ENCODE results near the gene EYS.

Gene EYS

DNA sequence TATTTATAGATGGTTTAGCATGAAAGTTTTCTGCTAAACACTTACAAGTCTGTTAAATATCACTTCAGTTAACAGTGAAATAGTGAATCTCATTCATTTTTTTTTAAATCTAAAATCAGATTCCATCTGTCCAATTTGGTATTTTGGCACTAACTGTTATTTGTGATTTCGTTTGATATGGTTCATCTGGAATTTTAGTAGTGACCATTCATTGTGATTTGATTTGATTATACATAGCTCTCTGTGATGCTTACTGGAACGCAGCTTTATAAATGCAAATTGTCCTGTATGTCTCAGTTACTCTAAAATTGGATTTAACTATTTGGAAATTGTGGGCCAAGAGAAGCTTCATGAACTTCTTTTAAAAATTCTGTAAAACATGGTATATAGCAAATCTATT is 571.5 kb downstream of the EYS start:
- Histone ChIP-seq H3K36me3 (ENCODE audit: control insufficient read depth in 1 of 2, insufficient read depth in 2 of 2, low read depth in 1 of 2, low read length in 2 of 2) (no peaks in the 10 kb centered on the region), H3K9ac (ENCODE audit: low read length) (no peak overlapping the region), H3K18ac (ENCODE audit: low read depth in 1 of 2, low read length in 2 of 2) (no peak overlapping the region), H3K23ac (ENCODE audit: low read length in 2 of 2) (no peak overlapping the region), H3K79me1 (replicated peaks; ENCODE audit: low read length, poor library complexity, severe bottlenecking) (no peaks in the 10 kb centered on the region), H2BK5ac (ENCODE audit: low read depth, low read length, poor library complexity, severe bottlenecking) (no peak overlapping the region), H3K27me3 (ENCODE audit: control insufficient read depth in 1 of 2, insufficient read depth in 1 of 2, low read length in 2 of 2) (no peaks in the 10 kb centered on the region), H2BK120ac (ENCODE audit: low read depth, low read length) (no peak overlapping the region), H3K14ac (ENCODE audit: low read length in 2 of 2) (no peak overlapping the region), H3K4me1 (ENCODE audit: control insufficient read depth, insufficient read depth, low read depth, low read length) (no peaks in the 10 kb centered on the region), H2BK15ac (ENCODE audit: low read depth, poor library complexity, severe bottlenecking) (no peak overlapping the region), H2AFZ (ENCODE audit: low read depth, low read length) (no peak overlapping the region), H2AK5ac (ENCODE audit: low read length, severe bottlenecking) (no peak overlapping the region), H4K8ac (ENCODE audit: low read length) (no peak overlapping the region), H2BK12ac (ENCODE audit: low read length in 2 of 2) (no peak overlapping the region), H3K27ac (ENCODE audit: low read length, poor library complexity, severe bottlenecking) (no peak overlapping the region), H4K91ac (ENCODE audit: low read length) (no peak overlapping the region), H3K4ac (ENCODE audit: low read depth in 1 of 2, low read length in 2 of 2) (no peak overlapping the region), H3K4me3 (ENCODE audit: insufficient read depth in 1 of 2, low read depth in 1 of 2, low read length in 2 of 2) (no peak overlapping the region), H3K4me2 (ENCODE audit: low read length, poor library complexity, severe bottlenecking) (no peak overlapping the region), H3K9me3 (ENCODE audit: control insufficient read depth, low read length) (peaks cover 15% of the 10 kb centered on the region)
- no peak for DNase-seq
- 73% methylated on average over 2 of the region's 2 CpGs for WGBS

GRCh38 chr6:65126667-65127066 is 580.4 kb downstream of the EYS start:
- no peak overlapping the region for H2AK5ac ChIP-seq (ENCODE audit: low read length, severe bottlenecking)
- no peak overlapping the region for H3K18ac ChIP-seq (ENCODE audit: low read depth in 1 of 2, low read length in 2 of 2)
- H3K4me1 ChIP-seq (ENCODE audit: control insufficient read depth, insufficient read depth, low read depth, low read length), result peaks cover 1% of the 10 kb centered on the region
- no peak overlapping the region for H3K14ac ChIP-seq (ENCODE audit: low read length in 2 of 2)
- no peak overlapping the region for H2AFZ ChIP-seq (ENCODE audit: low read depth, low read length)
- DNase-seq, result no peak
- no peak overlapping the region for H3K4ac ChIP-seq (ENCODE audit: low read depth in 1 of 2, low read length in 2 of 2)
- H3K9me3 ChIP-seq (ENCODE audit: control insufficient read depth, low read length), result no peaks in the 10 kb centered on the region
- H3K79me1 ChIP-seq (replicated peaks; ENCODE audit: low read length, poor library complexity, severe bottlenecking), result no peaks in the 10 kb centered on the region
- 0% methylated on average over 1 of the region's 2 CpGs for WGBS
- no peak overlapping the region for H4K8ac ChIP-seq (ENCODE audit: low read length)
- H3K4me3 ChIP-seq (ENCODE audit: insufficient read depth in 1 of 2, low read depth in 1 of 2, low read length in 2 of 2), result no peak overlapping the region
- no peak overlapping the region for H4K91ac ChIP-seq (ENCODE audit: low read length)
- H3K36me3 ChIP-seq (ENCODE audit: control insufficient read depth in 1 of 2, insufficient read depth in 2 of 2, low read depth in 1 of 2, low read length in 2 of 2), result no peaks in the 10 kb centered on the region
- H2BK120ac ChIP-seq (ENCODE audit: low read depth, low read length), result no peak overlapping the region
- no peak overlapping the region for H3K4me2 ChIP-seq (ENCODE audit: low read length, poor library complexity, severe bottlenecking)
- H2BK15ac ChIP-seq (ENCODE audit: low read depth, poor library complexity, severe bottlenecking), result no peak overlapping the region
- no peak overlapping the region for H3K27ac ChIP-seq (ENCODE audit: low read length, poor library complexity, severe bottlenecking)
- H3K27me3 ChIP-seq (ENCODE audit: control insufficient read depth in 1 of 2, insufficient read depth in 1 of 2, low read length in 2 of 2), result no peaks in the 10 kb centered on the region
- H2BK5ac ChIP-seq (ENCODE audit: low read depth, low read length, poor library complexity, severe bottlenecking), result no peak overlapping the region
- H3K9ac ChIP-seq (ENCODE audit: low read length), result no peak overlapping the region
- H3K23ac ChIP-seq (ENCODE audit: low read length in 2 of 2), result no peak overlapping the region
- no peak overlapping the region for H2BK12ac ChIP-seq (ENCODE audit: low read length in 2 of 2)

GRCh38 chr6:65123521-65123920 is 583.5 kb downstream of the EYS start:
- no peak overlapping the region for H3K4me3 ChIP-seq (ENCODE audit: insufficient read depth in 1 of 2, low read depth in 1 of 2, low read length in 2 of 2)
- no peak overlapping the region for H3K14ac ChIP-seq (ENCODE audit: low read length in 2 of 2)
- H3K36me3 ChIP-seq (ENCODE audit: control insufficient read depth in 1 of 2, insufficient read depth in 2 of 2, low read depth in 1 of 2, low read length in 2 of 2), result no peaks in the 10 kb centered on the region
- H2BK120ac ChIP-seq (ENCODE audit: low read depth, low read length), result peak overlapping the region; percentile 37
- no peaks in the 10 kb centered on the region for H3K27me3 ChIP-seq (ENCODE audit: control insufficient read depth in 1 of 2, insufficient read depth in 1 of 2, low read length in 2 of 2)
- H3K9me3 ChIP-seq (ENCODE audit: control insufficient read depth, low read length), result no peaks in the 10 kb centered on the region
- H2BK12ac ChIP-seq (ENCODE audit: low read length in 2 of 2), result peak overlapping the region; percentile 39 to 76
- no peak overlapping the region for H3K18ac ChIP-seq (ENCODE audit: low read depth in 1 of 2, low read length in 2 of 2)
- no peak overlapping the region for H3K9ac ChIP-seq (ENCODE audit: low read length)
- no CpG with 5 or more reads among the region's 1 CpG for WGBS
- no peak overlapping the region for H2AK5ac ChIP-seq (ENCODE audit: low read length, severe bottlenecking)
- H3K27ac ChIP-seq (ENCODE audit: low read length, poor library complexity, severe bottlenecking), result no peak overlapping the region
- H3K4me1 ChIP-seq (ENCODE audit: control insufficient read depth, insufficient read depth, low read depth, low read length), result peaks cover 1% of the 10 kb centered on the region
- no peak overlapping the region for H2BK5ac ChIP-seq (ENCODE audit: low read depth, low read length, poor library complexity, severe bottlenecking)
- H3K79me1 ChIP-seq (replicated peaks; ENCODE audit: low read length, poor library complexity, severe bottlenecking), result no peaks in the 10 kb centered on the region
- H3K4ac ChIP-seq (ENCODE audit: low read depth in 1 of 2, low read length in 2 of 2), result no peak overlapping the region
- H2AFZ ChIP-seq (ENCODE audit: low read depth, low read length), result no peak overlapping the region
- no peak overlapping the region for H4K91ac ChIP-seq (ENCODE audit: low read length)
- H3K4me2 ChIP-seq (ENCODE audit: low read length, poor library complexity, severe bottlenecking), result no peak overlapping the region
- H4K8ac ChIP-seq (ENCODE audit: low read length), result peak overlapping the region; percentile 77
- no peak overlapping the region for H2BK15ac ChIP-seq (ENCODE audit: low read depth, poor library complexity, severe bottlenecking)
- H3K23ac ChIP-seq (ENCODE audit: low read length in 2 of 2), result no peak overlapping the region
- DNase-seq, result peak; percentile 58

DNA sequence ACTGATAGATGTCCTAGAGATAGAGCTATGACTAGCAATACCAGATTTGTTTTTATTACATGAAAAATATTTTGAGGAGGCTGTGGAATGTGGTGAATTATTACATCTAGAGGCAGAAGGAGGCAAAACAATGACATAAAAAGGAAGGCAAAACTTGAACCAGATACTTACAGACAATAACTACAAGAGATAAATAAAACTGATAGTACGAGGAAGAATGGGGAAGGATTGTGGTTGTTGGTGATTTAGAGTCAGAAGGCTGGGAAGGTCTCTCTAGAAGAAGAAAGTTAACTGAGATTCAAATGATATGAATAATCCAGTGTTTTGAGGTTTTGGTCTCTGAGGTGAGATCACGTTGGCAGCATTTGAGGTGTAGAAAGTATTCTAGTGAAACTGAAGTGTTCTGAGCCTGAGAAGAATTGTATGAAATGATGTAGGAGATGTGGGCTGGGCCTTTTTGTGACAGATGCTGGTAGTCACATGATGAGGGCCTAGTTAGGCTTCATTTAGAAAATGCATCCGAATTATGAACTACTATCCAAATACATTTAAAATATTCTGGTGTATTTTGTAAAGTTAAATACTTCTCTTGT is 589.1 kb downstream of the EYS start:
- no peak overlapping the region for H2AK5ac ChIP-seq (ENCODE audit: low read length, severe bottlenecking)
- no peak overlapping the region for H2BK5ac ChIP-seq (ENCODE audit: low read depth, low read length, poor library complexity, severe bottlenecking)
- no peak overlapping the region for H2AFZ ChIP-seq (ENCODE audit: low read depth, low read length)
- H2BK12ac ChIP-seq (ENCODE audit: low read length in 2 of 2), result no peak overlapping the region
- H3K27me3 ChIP-seq (ENCODE audit: control insufficient read depth in 1 of 2, insufficient read depth in 1 of 2, low read length in 2 of 2), result no peaks in the 10 kb centered on the region
- H3K18ac ChIP-seq (ENCODE audit: low read depth in 1 of 2, low read length in 2 of 2), result no peak overlapping the region
- no peak overlapping the region for H3K4ac ChIP-seq (ENCODE audit: low read depth in 1 of 2, low read length in 2 of 2)
- no peak overlapping the region for H3K27ac ChIP-seq (ENCODE audit: low read length, poor library complexity, severe bottlenecking)
- no peaks in the 10 kb centered on the region for H3K36me3 ChIP-seq (ENCODE audit: control insufficient read depth in 1 of 2, insufficient read depth in 2 of 2, low read depth in 1 of 2, low read length in 2 of 2)
- H3K14ac ChIP-seq (ENCODE audit: low read length in 2 of 2), result no peak overlapping the region
- DNase-seq, result no peak
- H3K9me3 ChIP-seq (ENCODE audit: control insufficient read depth, low read length), result no peaks in the 10 kb centered on the region
- no peak overlapping the region for H4K91ac ChIP-seq (ENCODE audit: low read length)
- 86% methylated on average over 2 of the region's 3 CpGs for WGBS
- no peak overlapping the region for H4K8ac ChIP-seq (ENCODE audit: low read length)
- H3K4me1 ChIP-seq (ENCODE audit: control insufficient read depth, insufficient read depth, low read depth, low read length), result no peaks in the 10 kb centered on the region
- no peak overlapping the region for H3K4me2 ChIP-seq (ENCODE audit: low read length, poor library complexity, severe bottlenecking)
- no peak overlapping the region for H2BK15ac ChIP-seq (ENCODE audit: low read depth, poor library complexity, severe bottlenecking)
- H3K23ac ChIP-seq (ENCODE audit: low read length in 2 of 2), result no peak overlapping the region
- H3K79me1 ChIP-seq (replicated peaks; ENCODE audit: low read length, poor library complexity, severe bottlenecking), result no peaks in the 10 kb centered on the region
- no peak overlapping the region for H3K4me3 ChIP-seq (ENCODE audit: insufficient read depth in 1 of 2, low read depth in 1 of 2, low read length in 2 of 2)
- no peak overlapping the region for H3K9ac ChIP-seq (ENCODE audit: low read length)
- no peak overlapping the region for H2BK120ac ChIP-seq (ENCODE audit: low read depth, low read length)

All from mesenchymal stem cell (in vitro differentiated cells and primary cell).